ENCODE data around the gene KDM1A. TPM values are rescaled to one million over a fixed set of nuclear protein-coding genes. Genes with fewer than 3 reads are reported as not detected.
A peak's percentile ranks its signal among the peaks of the same experiment; 100 is the strongest.

KDM1A gene
- total RNA-seq, 1 donor from 2014 or later: 97.2 TPM

DNA sequence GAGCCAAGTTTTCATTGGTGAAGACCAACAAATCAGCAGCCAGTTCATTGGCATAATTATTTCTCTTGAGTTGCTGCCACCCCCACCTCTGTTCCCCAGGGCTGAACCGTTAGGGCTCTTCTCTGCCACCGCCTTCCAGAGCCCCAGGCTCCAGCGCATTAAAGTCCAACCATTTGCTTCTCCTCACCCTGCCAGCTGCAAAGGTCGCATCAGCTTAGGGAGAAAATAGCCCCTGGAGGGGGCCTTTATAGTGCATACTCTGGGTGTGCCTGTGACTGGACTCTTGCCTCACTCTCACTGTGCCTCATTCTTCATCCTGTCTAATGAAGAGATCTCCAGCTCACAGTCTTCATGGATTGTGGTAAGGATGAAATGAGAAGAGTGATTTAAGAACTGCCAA is 50.4 kb downstream of the KDM1A start:
- no peak for DNase-seq (ENCODE audit: low read depth in 2 of 2)

DNA sequence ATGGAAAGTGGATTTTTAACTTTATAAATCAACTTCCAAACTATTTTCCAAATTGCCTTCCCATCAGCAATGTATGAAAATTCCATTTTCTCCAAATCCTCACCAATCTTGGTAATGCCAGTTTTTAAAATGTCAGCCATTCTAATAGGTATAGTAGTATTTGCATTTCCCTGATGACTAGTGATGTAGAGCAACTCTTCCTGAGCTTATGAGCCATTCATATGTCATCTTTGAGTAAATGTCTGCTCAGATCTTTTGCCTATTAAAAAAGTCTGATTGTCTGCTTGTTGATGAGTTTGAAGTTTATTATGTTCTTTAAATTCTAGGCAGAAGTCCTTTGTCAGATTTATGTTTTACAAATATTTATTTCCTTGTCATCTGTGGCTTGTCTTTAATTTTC is 54.7 kb downstream of the KDM1A start:
- DNase-seq (ENCODE audit: low read depth in 2 of 2): no peak

DNA sequence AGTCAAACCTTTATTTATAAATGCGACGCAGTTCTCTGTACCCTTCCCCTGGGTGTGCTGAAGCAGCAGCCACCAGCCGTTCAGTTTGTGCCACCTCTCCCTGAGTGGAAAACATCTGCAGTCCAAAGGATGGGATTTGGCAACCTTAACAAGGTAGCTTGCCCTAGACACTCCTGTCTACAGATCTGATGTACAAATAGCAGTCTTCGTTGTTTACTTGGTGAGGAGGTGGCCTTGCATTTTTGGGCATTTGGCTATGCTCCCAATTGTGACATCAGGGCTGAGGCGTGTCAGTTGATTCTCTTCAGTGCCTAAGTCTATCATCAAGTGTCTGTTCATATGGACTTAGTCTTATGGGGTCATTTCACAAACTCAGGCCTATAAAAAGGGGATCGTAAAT is 59.8 kb downstream of the KDM1A start:
- no peak for DNase-seq (ENCODE audit: low read depth in 2 of 2)

DNA sequence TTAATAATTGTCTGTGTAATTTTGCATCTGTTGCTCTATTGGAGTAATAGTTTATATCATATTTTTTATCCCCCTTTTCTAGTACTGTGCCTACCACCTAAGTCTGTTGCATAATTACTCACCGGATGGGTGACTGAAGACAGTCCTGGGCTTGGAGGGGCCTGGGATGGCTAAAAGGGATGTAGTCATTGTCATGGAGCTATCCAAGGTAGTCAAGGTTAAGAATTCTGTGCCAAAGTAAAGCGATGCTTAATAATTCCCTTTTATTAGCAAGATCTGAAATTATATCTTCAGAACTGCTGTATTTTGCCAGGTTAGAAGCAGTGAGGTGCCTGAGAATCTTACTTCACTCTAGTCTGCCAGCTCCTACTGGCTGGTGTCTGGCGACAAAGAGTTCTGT is 61.6 kb downstream of the KDM1A start:
- DNase-seq (ENCODE audit: low read depth in 2 of 2): no peak

DNA sequence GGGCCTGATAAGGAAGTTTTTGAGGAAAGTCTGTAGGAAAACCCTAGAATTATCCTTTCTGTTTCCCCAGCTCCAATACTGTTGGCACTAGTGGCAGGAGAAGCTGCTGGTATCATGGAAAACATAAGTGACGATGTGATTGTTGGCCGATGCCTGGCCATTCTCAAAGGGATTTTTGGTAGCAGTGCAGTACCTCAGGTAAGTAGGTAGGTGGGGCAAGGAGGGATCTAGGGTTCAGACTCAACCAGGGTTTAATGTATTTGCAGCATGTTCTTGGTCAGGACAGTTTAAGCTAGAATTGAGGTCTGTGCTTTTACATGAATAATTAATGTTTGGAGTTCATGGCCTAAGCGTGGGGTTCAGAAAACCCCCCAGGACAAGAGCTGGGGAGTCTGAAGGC is 62.1 kb downstream of the KDM1A start:
- no peak for DNase-seq (ENCODE audit: low read depth in 2 of 2)

DNA sequence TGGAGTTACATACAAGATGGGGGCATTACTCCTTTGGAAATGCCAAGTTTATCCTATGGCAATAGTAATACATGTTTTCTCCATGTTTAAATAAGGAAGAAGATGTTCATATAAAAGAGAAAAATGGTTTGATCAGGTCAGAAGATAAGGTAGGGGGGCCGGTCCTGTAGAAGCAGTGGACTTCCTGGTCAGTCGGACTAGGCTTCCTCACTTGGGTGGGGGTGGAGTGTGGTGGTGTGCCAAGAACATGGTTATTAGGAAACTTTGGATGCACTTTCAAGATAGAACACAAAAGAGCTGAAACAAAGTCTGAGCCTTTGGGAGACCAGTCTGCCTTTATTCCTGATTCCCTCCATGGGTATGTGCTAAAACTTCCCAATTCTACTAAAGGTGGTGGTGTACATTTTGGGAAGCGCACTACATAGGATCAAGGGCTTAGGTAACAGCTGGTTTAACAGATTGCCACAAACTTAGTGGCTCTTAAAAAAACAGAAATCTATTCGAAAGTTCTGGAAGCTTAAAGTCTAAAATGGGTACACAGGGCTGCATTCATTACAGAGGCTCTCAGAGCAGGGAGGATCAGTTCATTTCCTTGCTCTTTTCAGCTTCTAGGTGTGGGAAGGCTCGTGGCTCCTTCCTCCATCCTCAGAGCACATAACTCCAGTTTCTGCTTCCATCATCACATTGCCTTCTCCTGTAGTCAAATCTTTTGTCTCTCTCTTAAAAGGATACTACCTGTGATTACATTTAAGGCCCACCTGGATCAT is 64.6 kb downstream of the KDM1A start:
- DNase-seq (ENCODE audit: low read depth in 2 of 2): peak in 1 of 2 donors; percentile 24

DNA sequence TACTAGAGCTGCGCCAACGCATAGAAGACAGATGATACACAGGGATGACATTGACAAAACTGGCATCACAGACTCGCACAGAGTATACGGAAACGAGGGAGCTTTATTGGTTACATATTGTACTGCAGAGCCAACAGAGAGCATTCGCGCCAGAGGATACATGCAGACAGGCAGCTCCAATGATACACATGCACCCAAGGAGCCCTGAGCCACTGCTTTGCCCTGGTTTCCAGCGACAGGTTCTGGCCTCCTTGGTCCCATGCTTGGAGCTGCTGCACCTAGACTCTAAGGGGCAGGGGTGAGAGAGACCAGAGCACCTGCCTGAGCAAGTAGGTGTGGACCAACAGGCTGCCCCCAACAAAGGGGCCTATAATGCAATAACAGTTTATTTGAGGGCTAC is 65.6 kb downstream of the KDM1A start:
- no peak for DNase-seq (ENCODE audit: low read depth in 2 of 2)

DNA sequence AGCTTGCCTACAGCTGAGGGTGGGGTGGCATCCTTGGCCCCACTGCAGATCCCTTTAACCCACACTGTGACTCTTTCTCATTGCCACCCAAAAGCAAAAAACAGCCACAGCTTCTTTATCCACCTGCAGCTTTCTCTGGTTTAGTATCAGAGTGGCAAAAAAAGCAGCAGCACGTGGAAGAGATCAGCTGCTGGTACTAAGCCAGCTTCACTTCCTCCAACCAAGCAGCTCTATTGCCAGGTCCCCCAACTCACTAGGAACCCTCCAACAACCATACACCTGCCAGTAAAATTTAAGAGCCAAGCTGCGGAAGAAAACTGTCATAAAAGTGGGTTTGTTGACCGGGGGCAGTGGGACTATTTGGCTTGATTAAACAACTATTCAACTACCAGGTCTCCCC is 66.4 kb downstream of the KDM1A start:
- no peak for DNase-seq (ENCODE audit: low read depth in 2 of 2)

DNA sequence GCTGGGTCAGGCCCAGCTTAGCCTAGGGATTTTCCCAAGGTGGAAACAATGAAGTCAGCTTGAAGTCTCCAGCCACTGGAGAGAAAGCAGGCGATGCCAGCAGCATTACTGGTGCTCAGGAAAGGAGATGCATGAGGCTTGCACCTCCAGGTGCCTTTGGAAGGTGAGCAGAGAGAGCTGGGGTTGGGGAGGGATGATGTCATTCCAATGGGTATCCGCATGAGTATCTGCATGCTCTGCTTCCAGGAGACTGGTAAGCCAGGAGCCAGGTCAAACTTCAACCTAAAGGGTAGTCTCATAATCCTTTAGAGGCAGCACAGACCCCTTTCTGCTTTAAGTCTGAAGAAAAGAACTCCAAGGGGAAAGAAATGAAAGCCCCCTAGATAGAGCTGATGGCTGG is 68.8 kb downstream of the KDM1A start:
- DNase-seq (ENCODE audit: low read depth in 2 of 2): no peak

DNA sequence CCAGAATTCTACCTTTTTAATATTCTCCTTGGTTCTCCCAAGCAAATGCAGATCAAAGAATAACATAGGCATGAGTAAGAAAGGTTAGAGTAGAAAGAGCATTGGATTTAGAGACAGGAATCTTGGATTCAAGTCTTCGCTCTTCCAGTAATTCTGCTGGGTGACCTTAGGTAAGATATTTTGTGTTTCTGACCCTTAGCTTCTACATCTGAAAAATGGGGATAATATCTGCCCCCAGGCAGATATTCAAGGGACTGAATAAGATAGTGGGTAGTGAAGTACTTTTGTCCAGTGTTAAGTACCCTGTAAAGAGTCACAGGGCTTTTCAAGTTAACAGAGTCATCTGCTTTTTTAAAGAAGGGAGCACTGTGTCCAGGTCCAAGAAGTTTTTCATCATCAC is 70.8 kb downstream of the KDM1A start:
- DNase-seq (ENCODE audit: low read depth in 2 of 2): no peak

DNA sequence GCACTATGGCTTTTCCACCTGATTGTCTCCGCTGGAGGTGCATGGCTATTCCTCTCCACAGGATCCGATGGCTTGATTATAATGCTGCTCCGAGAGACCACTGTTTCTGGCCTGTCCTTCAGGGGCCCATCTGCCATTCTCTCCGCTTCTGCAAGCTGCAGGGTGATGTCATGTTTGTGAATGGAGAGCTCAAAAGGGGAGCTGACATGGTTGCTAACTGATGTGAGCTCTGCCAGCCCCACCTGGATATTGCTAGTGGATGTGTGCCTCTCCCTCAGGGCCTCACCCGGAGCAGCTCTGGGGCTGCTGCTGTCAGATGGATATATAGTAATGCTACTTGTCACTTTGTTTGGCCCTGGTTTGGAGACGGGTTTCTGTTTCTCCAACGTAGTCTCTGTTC is 72.3 kb downstream of the KDM1A start:
- no peak for DNase-seq (ENCODE audit: low read depth in 2 of 2)

DNA sequence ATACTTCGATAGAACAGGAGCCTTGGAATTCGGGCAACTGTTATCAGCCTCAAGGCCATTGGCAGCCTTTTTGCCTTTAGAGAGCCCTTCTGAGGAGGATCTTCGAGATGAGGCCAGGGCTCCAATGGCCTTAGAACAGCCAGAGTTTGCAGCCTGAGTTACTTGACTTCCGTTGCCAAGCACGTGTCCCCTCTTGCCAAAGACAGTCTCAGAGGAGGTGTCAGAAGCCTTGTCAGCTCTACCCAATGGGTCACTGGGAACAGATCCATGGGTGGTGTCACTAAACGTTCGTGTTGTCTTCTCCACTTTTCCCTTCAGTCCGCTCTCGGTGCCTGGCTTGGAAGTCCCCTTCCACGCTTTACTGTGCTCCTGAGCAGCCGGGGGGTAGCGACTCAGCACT is 73.2 kb downstream of the KDM1A start:
- DNase-seq (ENCODE audit: low read depth in 2 of 2): no peak

DNA sequence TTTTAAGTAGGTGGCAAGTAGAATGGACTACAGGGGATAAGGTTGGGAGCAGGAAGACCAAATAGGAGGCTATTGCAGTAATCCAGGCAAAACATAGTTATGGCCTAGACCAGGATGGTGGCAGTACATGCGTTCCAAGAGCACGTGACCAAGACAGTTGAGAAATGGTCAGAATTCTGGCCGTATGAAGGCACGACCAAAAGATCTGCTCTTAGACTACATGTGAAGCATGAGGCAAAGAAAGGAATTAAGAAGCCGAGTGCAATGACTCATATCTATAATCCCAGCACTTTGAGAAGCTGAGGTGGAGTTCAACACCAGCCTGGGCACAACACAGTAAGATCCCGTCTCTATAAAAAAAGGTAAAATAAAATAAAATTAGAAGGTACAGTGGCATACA is 78.0 kb downstream of the KDM1A start:
- no peak for DNase-seq (ENCODE audit: low read depth in 2 of 2)

DNA sequence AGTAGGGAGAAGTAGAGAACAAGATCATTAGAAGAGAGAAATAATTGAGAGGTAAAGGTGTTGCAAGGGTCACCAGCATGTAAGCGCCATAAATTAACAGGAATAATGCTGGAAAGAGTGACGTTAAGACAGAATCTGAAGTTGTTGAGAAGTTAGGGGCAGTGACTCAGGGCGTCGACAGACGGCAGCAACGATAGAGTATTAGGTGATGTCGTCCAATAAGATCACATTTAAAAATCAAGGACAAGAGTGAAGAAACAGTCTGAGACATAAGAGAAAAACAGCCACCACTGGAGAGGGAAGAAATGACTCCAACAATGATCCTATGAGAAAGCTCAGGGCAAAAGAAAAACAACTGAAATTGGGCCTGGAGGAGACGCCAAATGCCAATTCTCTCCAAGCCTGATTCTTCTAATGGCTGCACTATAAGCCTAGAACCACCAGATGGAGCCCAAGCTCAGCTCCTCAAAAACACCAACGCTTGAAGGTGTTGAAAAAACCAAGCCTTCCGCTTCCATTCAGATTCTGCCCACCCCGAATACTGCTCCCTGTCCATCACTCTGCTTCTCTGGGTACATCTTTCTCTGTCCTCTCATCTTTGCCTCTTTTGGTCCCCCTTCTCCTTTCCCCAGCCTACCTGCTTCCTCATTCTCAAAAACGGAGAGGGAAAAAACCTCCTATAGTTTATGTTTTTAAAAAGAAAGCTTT is 79.3 kb downstream of the KDM1A start:
- peak; percentile 59 to 82 for DNase-seq (ENCODE audit: low read depth in 2 of 2)

DNA sequence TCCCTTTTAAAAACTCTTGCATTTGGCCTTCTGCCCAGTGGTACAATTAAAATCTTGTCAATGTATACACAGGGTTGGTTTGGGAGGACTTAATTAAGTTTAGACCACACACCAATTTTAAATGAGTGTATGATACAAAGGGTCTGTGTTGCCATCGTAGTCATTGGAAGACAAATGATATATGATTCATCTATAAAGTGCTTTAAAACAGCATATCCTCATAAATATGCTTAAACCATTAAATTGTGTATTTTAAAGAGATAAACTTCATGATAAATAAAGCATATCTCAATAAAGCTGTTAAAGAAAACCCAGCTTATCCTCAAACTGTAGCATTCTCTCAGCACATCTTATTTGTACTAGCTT is 79.9 kb downstream of the KDM1A start:
- DNase-seq (ENCODE audit: low read depth in 2 of 2): no peak

DNA sequence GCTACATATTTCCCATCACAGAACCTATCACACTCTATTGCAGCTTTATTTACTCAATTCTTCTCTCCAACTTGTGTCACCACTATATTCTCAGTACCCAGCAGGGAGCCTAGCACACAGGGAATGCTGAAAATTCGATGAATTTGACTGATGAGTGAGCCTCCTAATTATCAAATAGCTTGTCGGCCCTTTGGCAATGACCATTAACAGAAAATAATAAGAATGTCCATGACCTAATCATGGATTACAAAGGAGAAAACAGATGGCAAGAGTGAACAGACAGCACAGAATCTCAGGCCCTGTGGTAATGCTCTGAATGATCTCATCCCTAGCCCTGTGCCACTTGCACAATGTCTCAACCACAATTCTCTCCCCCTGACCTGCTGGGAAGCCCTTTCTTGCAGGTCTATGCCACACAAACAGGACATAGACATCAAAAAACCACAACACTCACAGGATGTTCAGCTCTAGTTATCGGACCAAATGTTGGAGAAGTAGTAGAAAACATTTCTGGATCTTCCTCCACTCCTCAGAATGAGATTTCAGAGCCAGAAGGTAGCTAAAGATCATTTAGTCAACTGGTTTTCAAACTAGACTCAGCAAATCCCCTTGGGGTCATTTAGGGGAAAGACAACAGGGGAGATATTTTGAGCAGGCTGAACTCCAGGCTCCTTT is 80.9 kb downstream of the KDM1A start:
- peak in 1 of 2 donors; percentile 72 for DNase-seq (ENCODE audit: low read depth in 2 of 2)

DNA sequence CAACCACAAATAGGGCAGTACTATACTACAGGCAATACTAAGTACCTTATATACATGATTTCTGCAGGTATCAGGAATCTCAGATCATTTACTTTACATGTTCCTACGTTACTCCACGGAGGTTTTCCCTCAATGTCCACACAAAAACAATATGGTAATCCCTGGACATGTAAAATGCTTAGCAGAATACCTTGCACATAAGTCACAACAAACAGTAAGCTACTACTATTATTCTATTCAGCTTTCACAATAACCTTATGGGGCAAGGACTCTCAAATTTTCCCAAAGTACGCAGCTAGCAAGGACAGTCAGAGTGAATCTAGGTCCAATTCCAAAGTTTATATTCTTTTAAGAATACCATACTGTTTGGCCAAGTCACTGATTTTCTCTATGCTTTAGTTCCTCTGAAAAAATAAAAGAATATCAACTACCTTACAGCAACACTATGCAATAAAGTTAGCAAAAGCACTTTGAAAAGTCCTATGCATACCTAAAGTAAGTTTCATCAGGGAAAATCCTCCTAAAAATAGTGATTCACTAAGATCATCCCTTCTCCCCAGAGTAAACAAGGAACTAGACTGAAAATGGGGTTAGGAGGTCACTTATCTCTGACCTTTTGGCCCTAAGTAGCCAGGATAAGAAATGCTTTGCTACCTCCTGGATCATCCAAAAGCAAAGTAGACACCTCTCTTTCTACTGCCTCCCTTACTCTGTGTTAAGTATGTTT is 82.0 kb downstream of the KDM1A start:
- no peak for DNase-seq (ENCODE audit: low read depth in 2 of 2)

DNA sequence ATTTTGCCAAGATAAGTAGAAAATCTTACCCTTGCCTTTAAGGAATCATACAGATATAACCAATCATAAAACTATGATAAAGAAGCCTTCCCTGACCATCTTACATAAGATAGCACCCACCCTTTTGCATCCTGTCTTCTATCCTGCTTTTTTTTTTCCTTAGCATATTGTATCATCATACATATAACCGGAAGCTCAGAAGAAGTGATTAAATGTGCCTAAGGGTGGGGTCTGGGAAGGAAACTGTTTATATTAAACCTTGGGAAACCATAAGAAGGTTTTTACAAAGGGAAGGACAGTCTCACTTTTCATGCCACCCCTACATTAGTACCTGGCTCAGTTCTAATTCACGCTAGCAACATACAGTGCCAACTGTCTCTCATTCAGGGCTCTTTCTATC is 82.6 kb downstream of the KDM1A start:
- no peak for DNase-seq (ENCODE audit: low read depth in 2 of 2)

DNA sequence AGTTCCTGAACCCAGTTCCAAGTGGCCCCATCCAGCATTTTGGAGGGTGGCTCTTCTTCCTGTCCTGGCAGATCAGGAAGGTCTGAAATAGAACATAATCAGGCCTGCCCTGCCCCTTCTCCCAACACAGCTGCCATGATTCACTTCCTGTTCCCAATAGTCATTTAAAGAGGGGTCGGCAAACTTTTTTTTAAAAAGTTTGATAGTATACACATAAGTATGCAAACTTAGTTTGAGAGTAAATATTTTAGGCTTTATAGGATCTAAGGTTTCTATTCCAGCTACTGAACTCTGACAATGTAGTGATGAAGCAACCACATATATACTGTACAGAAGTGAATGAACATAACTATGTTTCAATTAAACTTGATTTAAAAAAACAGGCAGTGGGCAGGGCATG is 83.0 kb downstream of the KDM1A start:
- DNase-seq (ENCODE audit: low read depth in 2 of 2): peak in 1 of 2 donors; percentile 80

DNA sequence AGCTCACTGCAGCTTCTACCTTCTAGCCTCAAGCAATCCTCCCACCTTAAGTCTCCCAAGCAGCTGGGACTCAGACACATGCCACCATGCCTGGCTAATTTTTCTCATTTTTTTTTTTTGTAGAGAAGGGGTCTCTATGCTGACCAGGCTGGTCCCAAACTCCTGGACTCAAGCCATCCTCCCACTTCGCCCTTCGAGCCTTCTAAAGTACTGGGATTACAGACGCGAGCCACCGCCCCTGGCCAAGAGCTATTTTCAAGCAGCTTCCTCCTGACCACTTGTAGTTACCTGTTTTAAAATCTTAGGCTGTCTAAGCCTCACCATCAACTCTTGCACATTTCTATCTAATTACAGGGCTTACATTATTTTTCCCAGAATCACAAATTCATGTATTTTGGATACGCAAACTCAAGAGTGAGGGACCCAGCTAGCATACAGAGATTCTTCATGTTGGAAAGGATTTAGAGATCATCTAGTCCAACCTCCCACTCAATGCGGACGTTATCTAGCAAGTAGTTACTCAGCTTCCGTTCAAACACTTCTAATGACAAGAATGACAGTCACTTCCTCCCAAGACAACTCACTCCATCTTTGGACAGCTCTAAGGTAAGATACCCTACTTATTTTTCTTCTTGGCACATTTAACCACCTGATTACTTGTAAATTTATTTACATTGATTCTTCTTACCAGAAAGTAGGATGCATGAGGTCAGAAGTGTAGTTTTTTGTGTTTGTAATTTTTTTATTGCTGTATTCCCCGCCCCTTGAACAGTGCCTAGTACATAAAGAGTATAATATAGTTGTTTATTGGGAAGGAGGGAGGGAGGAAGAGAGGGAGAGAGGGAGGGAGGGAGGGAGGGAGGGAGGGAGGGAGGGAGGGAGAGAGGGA is 84.0 kb downstream of the KDM1A start:
- DNase-seq (ENCODE audit: low read depth in 2 of 2): peak in 1 of 2 donors; percentile 66

DNA sequence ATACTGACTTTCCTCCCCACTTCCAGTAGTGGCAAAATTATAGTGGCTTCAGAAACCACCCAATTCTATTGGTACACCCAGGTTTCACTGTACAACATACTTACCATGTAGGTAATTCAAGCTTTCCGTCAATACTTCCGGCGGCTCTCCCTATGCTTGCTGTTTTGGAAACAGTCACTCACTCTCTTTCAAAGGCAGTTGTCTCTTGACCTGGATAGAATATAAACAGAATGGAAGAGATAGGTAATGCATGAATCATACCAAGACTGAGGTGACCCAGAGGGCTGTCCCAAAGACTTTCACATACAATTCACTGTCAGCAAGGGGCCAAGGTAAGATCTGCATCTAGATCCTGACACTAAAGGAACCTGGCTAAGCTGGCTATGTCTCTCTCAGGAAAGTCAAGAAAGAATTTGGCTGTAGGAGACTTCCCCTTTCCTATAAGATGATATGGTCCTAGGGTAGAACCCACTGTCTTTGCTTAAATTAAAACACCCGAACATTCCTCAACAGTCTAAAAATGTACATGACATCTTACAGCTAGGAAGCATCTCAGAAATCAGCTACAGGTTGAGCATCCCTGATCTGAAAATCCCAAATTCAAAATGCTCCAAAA is 89.8 kb downstream of the KDM1A start:
- peak in 1 of 2 donors; percentile 31 for DNase-seq (ENCODE audit: low read depth in 2 of 2)
